K562 (cell line): ENCODE measurements around the gene GMPR2. TPM values are rescaled to one million over a fixed set of nuclear protein-coding genes. Genes with fewer than 3 reads are reported as not detected.

Experiments used
- ATAC-seq: fragments of 200-7000 bp; cut with Tn5 transposase; 3 replicates; pipeline ENCODE4 v1.9.1; 2020; ENCODE audit warnings: moderate library complexity
- BruUV-seq: library from RNA; stranded (reverse); fragments of 400-500 nt; replicated peaks from 2 replicates; lab custom pipeline; 2021; lab: Mats Ljungman, UMichigan
- CTCF ChIA-PET: fragments of 300-600 bp; formaldehyde crosslinking; extraction: SDS; loops from one replicate; lab custom pipeline; 2021; ENCODE audit warnings: low intra/inter-chr PET ratio; lab: Yijun Ruan, JAX
- POLR2A ChIA-PET: fragments of 300-600, 350-650 bp; sonication (Branson Sonifier 250); formaldehyde crosslinking; extraction: SDS; loops from one replicate; lab custom pipeline; 2021; ENCODE audit warnings: antibody characterized with exemption, inconsistent platforms; lab: Yijun Ruan, JAX
- DNase-seq, 4 experiments: peaks; one replicate each; pipeline versions ENCODE4 v3.0.0 to v3.0.0-alpha.2; 2011 to 2018; ENCODE audit warnings: low spot score in 3 of 4, mixed read lengths in 3 of 4; ENCODE audit errors: extremely low read depth in 1 of 4
- FAIRE-seq: peaks from 2 replicates; lab custom pipeline; 2011; peaks lifted over from hg19 to GRCh38; lab: Jason Lieb, UNC
- H2AFZ ChIP-seq: 2 replicates; pipeline ENCODE4 v1.6.0; 2011; ENCODE audit warnings: low read depth, low read length, control low read depth, inconsistent platforms
- H3K27ac ChIP-seq: fragments of 200-600 bp; 3 replicates; pipeline ENCODE4 v1.8.0; 2011; ENCODE audit warnings: low read depth, mild to moderate bottlenecking, control low read depth, inconsistent platforms, low read length, moderate library complexity, mixed read lengths; ENCODE audit errors: extremely low read depth
- H3K27me3 ChIP-seq, 2 experiments: fragments of 300-600 bp in 1 of 2; 2 replicates in 1 of 2; 3 replicates in 1 of 2; pipeline versions ENCODE4 v1.6.0 to v1.8.0; 2011; ENCODE audit warnings: inconsistent platforms in 2 of 2, low read length in 2 of 2, mild to moderate bottlenecking in 1 of 2, mixed read lengths in 1 of 2, moderate library complexity in 1 of 2; ENCODE audit not compliant: control insufficient read depth in 2 of 2, insufficient read depth in 2 of 2
- H3K36me3 ChIP-seq: fragments of 300-600 bp; 3 replicates; pipeline ENCODE4 v1.8.0; 2011; ENCODE audit warnings: mild to moderate bottlenecking, low read length, inconsistent platforms; ENCODE audit not compliant: control insufficient read depth, insufficient read depth
- H3K4me1 ChIP-seq, 2 experiments: fragments of 200-600 bp in 1 of 2; replicated peaks in 1 of 2; 2 replicates in 1 of 2; 3 replicates in 1 of 2; pipeline versions ENCODE4 v1.5.1 to v1.8.0; 2011; ENCODE audit warnings: inconsistent platforms in 2 of 2, low read length in 2 of 2, mild to moderate bottlenecking in 1 of 2, mixed read lengths in 1 of 2, moderate library complexity in 1 of 2; ENCODE audit not compliant: control insufficient read depth in 2 of 2, insufficient read depth in 2 of 2
- H3K4me2 ChIP-seq: 2 replicates; pipeline ENCODE4 v1.6.1; 2011; ENCODE audit warnings: low read length, control low read depth, inconsistent platforms, mixed read lengths; ENCODE audit not compliant: insufficient read depth
- H3K4me3 ChIP-seq: fragments of 200-600 bp; sonication (generic), shearing (Covaris generic); 2 replicates; pipeline ENCODE4 v1.5.1; 2016; ENCODE audit warnings: control low read depth, inconsistent platforms
- H3K79me2 ChIP-seq: fragments of 200-600 bp; 3 replicates; pipeline ENCODE4 v1.8.0; 2011; ENCODE audit warnings: low read length, inconsistent platforms; ENCODE audit not compliant: control insufficient read depth, insufficient read depth
- H3K9ac ChIP-seq, 2 experiments: 2 replicates each; pipeline versions ENCODE4 v1.6.0 to v1.6.1; 2011; ENCODE audit warnings: low read depth in 2 of 2, low read length in 2 of 2, control low read depth in 1 of 2, inconsistent platforms in 1 of 2, mild to moderate bottlenecking in 1 of 2, mixed read lengths in 1 of 2; ENCODE audit not compliant: insufficient read depth in 1 of 2
- H3K9me1 ChIP-seq: one replicate; pipeline ENCODE4 v1.6.0; 2011; ENCODE audit warnings: inconsistent platforms, mild to moderate bottlenecking, low read length, moderate library complexity; ENCODE audit not compliant: control insufficient read depth, insufficient read depth
- H3K9me3 ChIP-seq: replicated peaks from 2 replicates; pipeline ENCODE4 v1.5.1; 2011; ENCODE audit warnings: low read depth, low read length, inconsistent platforms; ENCODE audit not compliant: control insufficient read depth, insufficient read depth
- H4K20me1 ChIP-seq: replicated peaks from 2 replicates; pipeline ENCODE4 v1.6.1; 2011; ENCODE audit warnings: low read length, inconsistent platforms, mixed read lengths; ENCODE audit not compliant: control insufficient read depth, insufficient read depth
- DMBX1 ChIP-seq: fragments of 250-450 bp; sonication (Bioruptor Pico); IDR thresholded peaks from 2 replicates; pipeline ENCODE4 v1.8.0; 2022; ENCODE audit warnings: inconsistent platforms, mild to moderate bottlenecking, moderate library complexity, borderline replicate concordance
- EZH2 ChIP-seq: IDR thresholded peaks from 2 replicates; pipeline ENCODE4 v1.6.1; 2012; ENCODE audit warnings: low read depth, mild to moderate bottlenecking, inconsistent platforms, low read length, borderline replicate concordance
- NR1H2 ChIP-seq: sonication (generic); formaldehyde crosslinking; IDR thresholded peaks from 2 replicates; pipeline ENCODE4 v1.4.0; 2020; ENCODE audit warnings: mild to moderate bottlenecking, missing genetic modification reagents
- RFX5 ChIP-seq: IDR thresholded peaks from 2 replicates; pipeline ENCODE4 v1.6.1; 2011; ENCODE audit warnings: low read depth, mild to moderate bottlenecking, improper control_type of control experiment, low read length
- SLC30A9 ChIP-seq: fragments of 250-450 bp; sonication (Bioruptor Pico); IDR thresholded peaks from 2 replicates; pipeline ENCODE4 v1.8.0; 2022; ENCODE audit warnings: mild to moderate bottlenecking, moderate library complexity
- SOX6 ChIP-seq: fragments of 450-650 bp; IDR thresholded peaks from 2 replicates; pipeline ENCODE4 v1.6.1; 2014; ENCODE audit warnings: mild to moderate bottlenecking
- SP2 ChIP-seq: IDR thresholded peaks from 2 replicates; pipeline ENCODE4 v1.6.1; 2011; ENCODE audit warnings: mild to moderate bottlenecking, low read depth, low read length, moderate library complexity; ENCODE audit not compliant: poor library complexity, severe bottlenecking; ENCODE audit errors: extremely low read depth
- THAP12 ChIP-seq: fragments of 250-450 bp; sonication (Bioruptor Pico); IDR thresholded peaks from 2 replicates; pipeline ENCODE4 v1.9.0; 2021; ENCODE audit warnings: mild to moderate bottlenecking, inconsistent platforms
- ZHX1 ChIP-seq: fragments of 150-350 bp; conservative IDR thresholded peaks from 2 replicates; pipeline ENCODE4 v1.6.1; 2014; ENCODE audit warnings: low read length
- ZNF655 ChIP-seq: fragments of 250-450 bp; sonication (Bioruptor Pico); IDR thresholded peaks from 2 replicates; pipeline ENCODE4 v1.5.0; 2021
- WGBS: fragments of 100-300 bp; shearing (Covaris generic); methylation state at CpG from one replicate; pipeline ENCODE4 v1.1.6; 2016; ENCODE audit warnings: low coverage, mixed read lengths; ENCODE audit not compliant: insufficient coverage; ENCODE audit errors: missing lambda C conversion rate; 5-methylcytosine and 5-hydroxymethylcytosine counted together
- in situ Hi-C: fragments of 300-500 bp; cut with MboI; formaldehyde crosslinking; loops from 4 replicates; pipeline ENCODE4 v1.15.0; 2018; ENCODE audit warnings: inconsistent platforms, mixed read lengths
- intact Hi-C: fragments of 100-400 bp; cut with micrococcal nuclease; formaldehyde crosslinking; loops from 2 replicates; pipeline ENCODE4 v1.14.2; 2022
- polyA plus RNA-seq, 8 experiments: library from polyadenylated mRNA; depleted of rRNA in 4 of 8; stranded (reverse) in 5 of 8; unstranded in 3 of 8; fragments of >200 nt; fragmentation: Nextera tagmentation in 2 of 8; fragmentation: Illumina TruSeq in 1 of 8; extraction: Ambion mirVana in 2 of 8; extraction: Trizol in 1 of 8; gene quantifications; 2 replicates each; pipeline versions ENCODE4 v1.2.1 to v1.2.3, GENCODE V29; 2011 to 2014; ENCODE audit warnings: inconsistent platforms in 1 of 8, missing spikeins in 1 of 8
- total RNA-seq, 7 experiments: library from RNA; depleted of rRNA in 6 of 7; stranded (reverse); fragments of >200 nt in 6 of 7; fragmentation: Illumina TruSeq in 2 of 7; extraction: Trizol in 2 of 7; gene quantifications; 2 replicates each; pipeline versions ENCODE4 v1.2.1 to v1.2.3, GENCODE V29; 2011 to 2021; ENCODE audit warnings: low replicate concordance in 1 of 7

GMPR2 gene
- total and polyA plus RNA-seq, 9 of the 15 experiments (the other 6 are each of a cell fraction or from before 2014, with no cell fraction given) = 26.4 to 67.4 (median 36.3) TPM

- ChIA-PET CTCF (no interaction called here), POLR2A (interaction anchor here (0.6 to 2.2 kb wide), 4 partner anchors 9 to 994 kb away, joined by 3 to 7 read pairs (median 3); partner anchors contain the start of gene RABGGTA)
- FAIRE-seq (no peak), ATAC-seq (no peak), DNase-seq (no peak)
- Histone ChIP-seq H3K9me3 (no peaks in the 10 kb centered on the region), H4K20me1 (no peaks in the 10 kb centered on the region), H3K36me3 (no peaks in the 10 kb centered on the region), H2AFZ (no peak overlapping the region), H3K9ac (peak overlapping the region in 1 of 2 experiments; percentile 20; a peak in 1 of 4 replicates), H3K4me1 (peaks cover 0 to 3% of the 10 kb centered on the region in 2 experiments; a peak in 2 of 5 replicates), H3K79me2 (no peaks in the 10 kb centered on the region), H3K4me3 (no peak overlapping the region), H3K4me2 (no peak overlapping the region), H3K27me3 (no peaks in the 10 kb centered on the region), H3K27ac (no peak overlapping the region), H3K9me1 (no peaks in the 10 kb centered on the region)
- intact Hi-C loops = no loop called here
- in situ Hi-C loops = no loop called here
- WGBS = 66% methylated on average over 3 of the region's 6 CpGs
- no TSS peak for BruUV-seq
- TF ChIP-seq SOX6 (no peak), THAP12 (CRISPR knock-in tag) (no peak), RFX5 (no peak), DMBX1 (no peak), ZHX1 (no peak), EZH2 (no peak), NR1H2 (CRISPR knock-in tag) (no peak), SP2 (no peak), ZNF655 (CRISPR knock-in tag) (no peak), SLC30A9 (CRISPR knock-in tag) (no peak)
These were observed 48.2 kb downstream of the GMPR2 start for GRCh38 chr14:24280797-24281460.
